CD4-positive, alpha-beta T cell treated with Interleukin-6 for 4 hours (primary cell): ENCODE measurements around the gene ASPG.
"Not testable (repeated sequence)": the region's sequence is repeated elsewhere in the genome, so short reads cannot be mapped to it uniquely, and the experiment has no call there.

Experiments used
- DNase-seq: peaks from one replicate; pipeline ENCODE4 v3.0.0-alpha.2; 2020; ENCODE audit warnings: mixed read lengths

The ASPG gene

GRCh38 chr14:104150136-104151025 lies 64.9 kb downstream of the ASPG start:
- no peak for DNase-seq

DNA sequence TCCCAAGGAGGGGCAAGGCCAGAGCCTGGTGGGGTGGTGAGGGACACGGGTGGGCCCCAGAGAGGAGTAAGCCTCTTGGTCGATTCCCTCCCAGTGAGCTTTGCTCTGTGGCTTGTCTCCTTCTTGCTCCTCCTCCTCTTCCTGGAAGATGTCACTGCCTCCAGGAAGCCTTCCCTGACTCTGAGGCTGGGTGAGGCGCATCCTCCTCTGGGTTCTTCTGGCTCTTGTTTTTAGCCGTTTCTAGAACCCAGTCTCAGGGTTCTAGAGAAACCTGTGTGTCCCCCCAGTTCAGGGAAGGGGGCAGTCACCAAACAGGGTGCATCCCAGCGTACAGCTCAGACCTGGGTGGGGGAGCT lies 65.5 kb downstream of the ASPG start:
- DNase-seq, result no peak

DNA sequence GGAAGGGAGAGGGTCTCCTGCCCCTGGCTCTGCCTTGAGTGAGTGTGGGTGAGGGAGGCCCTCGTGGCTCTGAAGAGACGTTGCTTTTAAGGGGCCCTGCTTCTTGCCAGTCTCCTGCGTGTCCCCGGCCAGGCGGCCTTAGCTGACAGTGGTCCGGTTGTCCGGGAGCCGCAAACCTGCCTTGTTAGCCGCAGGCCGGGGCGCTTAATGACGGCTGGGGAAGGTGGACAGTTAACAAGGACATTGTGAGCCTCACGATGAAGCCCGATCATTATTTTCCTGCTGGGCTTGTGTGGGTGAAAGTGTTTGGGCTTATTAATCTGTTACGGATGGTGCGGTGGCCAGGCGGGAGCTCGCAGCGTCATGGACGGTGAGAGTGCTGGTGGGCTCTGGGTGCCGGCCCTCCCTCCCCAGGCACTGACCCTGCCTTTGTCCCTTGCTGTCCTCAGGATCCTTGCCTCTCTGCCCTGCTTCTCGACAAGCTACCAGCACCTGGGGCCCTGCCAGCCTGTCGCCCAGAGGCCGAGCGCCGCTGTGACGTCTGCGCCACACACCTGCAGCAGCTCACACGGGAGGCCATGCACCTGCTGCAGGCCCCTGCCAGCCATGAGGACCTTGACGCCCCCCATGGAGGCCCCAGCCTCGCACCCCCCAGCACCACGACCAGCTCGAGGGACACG lies 66.2 kb downstream of the ASPG start:
- DNase-seq, result no peak

DNA sequence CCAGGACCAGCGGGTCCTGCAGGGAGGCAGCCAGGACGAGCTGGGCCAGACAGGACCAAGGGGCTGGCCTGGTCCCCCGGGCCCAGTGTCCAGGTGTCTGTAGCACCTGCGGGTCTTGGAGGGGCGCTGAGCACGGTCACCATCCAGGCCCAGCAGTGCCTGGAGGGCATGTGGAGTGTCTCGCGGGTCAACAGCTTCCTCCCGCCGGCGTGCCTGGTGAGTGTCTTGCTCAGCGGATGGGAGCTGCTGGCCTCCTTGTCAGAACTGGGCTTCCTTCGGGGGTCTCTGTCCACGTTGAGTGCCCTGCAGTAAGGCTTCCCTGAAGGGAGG lies 66.7 kb downstream of the ASPG start:
- DNase-seq, result no peak

DNA sequence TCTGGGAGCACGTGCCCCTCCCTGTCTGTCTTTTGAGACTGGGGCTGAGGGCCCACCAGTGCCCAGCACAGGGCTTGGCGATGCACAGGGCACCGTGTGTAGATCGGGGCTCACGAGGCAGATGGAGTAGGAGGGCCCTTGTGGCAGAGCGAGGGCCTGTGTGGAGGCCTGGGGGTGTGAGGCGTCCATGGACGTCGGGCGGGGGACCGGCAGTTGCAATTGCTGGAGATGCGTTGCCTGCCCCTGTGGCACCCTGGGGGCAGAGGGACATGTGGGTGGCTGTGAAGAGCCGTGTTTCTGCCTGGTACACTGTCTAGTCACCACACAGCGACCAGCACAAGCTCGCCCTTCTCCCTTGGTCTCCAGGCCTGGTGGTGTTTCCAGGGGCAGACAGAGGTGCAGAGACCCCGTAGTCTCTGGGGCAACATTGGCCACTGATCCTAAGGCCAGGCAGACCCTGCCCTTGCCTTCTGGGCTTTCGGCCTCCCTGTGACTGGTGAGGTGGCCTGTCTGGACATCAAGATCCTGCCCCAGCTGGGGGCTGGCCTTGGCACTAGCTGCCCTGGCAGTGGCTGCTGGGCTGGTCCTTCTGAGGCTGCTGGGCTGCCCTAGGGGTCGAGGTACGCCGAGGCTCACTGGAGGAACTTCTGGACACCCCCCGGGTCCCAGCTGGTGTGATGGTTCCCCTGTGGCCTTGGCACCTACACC lies 67.3 kb downstream of the ASPG start:
- no peak for DNase-seq

- not testable (repeated sequence) for DNase-seq
Measured at GRCh38 chr14:104153394-104153755, 67.9 kb downstream of the ASPG start.

DNA sequence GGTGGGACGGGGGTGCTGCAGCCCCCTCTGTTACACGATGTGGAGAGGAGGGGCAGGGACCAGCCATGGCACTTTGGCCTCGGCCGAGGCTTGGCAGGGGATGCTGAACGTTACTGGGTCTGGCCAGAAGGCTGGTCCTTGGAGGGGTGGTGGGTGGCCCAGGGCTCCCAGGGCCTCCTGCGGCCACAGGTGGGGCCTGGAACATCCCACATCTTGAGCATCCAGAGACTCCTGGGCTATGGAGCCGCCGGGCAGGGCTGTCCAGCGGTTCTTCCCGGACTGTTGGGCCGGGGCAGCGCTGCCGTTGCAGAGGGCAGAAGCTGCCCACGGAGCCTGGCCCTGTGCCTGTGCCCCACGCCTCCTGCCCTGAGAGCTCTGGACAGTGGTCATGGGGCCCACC lies 68.7 kb downstream of the ASPG start:
- no peak for DNase-seq

- no peak for DNase-seq
Measured at GRCh38 chr14:104155513-104155912, 70.0 kb downstream of the ASPG start.

DNA sequence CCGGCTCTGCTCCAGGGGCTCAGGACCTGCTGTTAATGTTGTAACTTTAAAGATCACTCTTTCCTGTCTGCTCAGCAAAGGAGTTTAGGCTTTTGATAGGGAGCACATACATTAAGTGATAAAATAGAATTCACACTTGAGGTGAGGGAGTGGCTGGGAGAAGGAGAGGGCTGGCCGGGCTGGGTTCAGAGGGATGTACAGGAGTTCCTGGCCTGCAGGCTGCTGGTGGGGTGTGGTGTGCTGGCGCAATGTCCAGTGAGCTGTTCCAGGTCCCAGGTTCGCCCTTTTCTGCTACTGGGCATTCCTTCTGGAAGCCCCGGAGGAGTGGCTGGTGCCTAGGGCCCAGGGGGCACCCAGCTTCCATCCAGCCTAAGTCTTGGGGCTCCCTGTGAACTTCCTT lies 70.6 kb downstream of the ASPG start:
- DNase-seq, result no peak

GRCh38 chr14:104157016-104157928 lies 71.8 kb downstream of the ASPG start:
- no peak for DNase-seq

- no peak for DNase-seq
Measured at GRCh38 chr14:104158827-104159798, 73.6 kb downstream of the ASPG start.

DNA sequence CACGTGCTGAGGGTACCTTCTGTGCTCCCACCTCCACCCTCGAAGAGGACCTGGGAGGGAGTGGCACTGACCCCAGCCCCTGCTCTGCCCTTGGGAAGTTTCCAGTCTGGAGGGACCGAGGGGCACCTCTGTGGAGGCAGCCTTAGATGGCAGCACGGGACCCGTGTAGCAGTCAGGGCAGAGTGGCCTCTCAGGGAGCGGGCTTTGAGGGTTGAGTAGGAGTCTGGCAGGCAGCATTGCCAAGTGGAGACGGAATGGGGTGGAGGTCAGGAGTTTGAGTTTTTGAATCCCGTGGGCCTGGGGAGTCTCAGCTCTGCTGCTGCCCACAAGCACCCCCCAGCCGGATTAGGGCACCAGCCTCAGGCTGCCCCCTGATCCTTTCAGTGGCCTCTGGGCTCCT lies 74.5 kb downstream of the ASPG start:
- DNase-seq, result no peak

DNA sequence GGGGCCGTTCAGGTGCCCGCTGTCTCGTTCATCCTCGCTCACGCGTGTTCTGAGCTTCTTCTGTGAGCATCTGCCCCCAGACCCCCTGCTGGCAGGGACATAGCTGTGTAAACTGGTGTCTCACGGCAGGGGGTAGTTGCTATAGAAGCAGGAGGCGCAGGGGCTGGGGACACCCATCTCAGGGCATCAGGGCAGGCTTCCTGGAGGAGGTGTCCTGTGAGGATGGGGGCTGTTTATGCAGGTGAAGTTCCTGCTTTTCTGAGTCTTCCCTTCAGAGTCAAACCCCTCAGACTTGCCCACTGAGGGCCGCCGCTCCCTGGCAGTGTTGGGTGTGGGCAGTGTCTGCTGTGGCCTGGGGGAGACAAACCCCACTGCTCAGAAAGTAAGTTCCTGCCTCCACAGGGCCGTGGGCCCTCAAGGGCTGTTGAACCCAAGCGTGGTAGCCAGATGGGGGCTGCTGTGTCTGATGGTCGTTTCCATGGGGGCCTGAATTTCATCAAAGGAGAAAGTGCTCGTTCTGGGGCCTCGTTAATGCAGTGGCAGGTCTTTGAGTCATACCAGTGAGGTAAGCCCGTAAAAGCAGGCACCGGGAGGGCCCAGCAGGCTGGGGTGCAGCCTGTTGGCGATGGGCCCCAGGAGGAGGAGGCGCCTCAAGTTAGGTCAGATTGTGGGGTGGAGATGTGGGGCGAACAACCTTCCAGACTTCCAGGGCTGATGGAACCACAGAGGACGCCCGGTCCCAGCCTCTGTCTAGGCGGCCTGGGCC lies 76.3 kb downstream of the ASPG start:
- no peak for DNase-seq

- no peak for DNase-seq
Measured at GRCh38 chr14:104162495-104162894, 77.0 kb downstream of the ASPG start.

DNA sequence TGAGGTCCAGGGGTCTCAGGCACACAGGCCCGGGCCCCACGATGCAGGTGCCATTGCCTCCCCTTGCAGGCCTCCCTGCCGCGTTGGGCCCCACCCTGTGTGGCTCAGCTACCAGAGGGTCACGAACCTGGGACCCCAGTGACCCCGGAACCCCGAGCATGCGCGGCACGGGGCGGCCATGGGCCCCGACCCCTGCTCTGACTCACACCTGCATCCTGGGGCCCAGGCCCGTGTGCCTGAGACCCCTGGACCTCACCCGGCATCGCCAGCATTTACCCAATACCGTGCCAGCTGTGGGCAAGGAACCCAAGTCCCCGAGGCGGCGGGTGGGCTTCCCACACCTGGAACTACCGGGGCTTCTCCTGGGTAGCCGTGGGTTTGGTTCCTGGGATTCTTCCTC lies 78.0 kb downstream of the ASPG start:
- DNase-seq, result no peak

- no peak for DNase-seq
Measured at GRCh38 chr14:104164041-104164440, 78.5 kb downstream of the ASPG start.

GRCh38 chr14:104164512-104164911 lies 79.0 kb downstream of the ASPG start:
- DNase-seq, result no peak
